Thyroid gland (tissue), 4 donors: Measurements from ENCODE around the gene COBLL1. TPM values are rescaled to one million over a fixed set of nuclear protein-coding genes. Genes with fewer than 3 reads are reported as not detected.

Source experiments
- DNase-seq, 2 donors: peaks; one replicate each; pipeline ENCODE4 v3.0.0-alpha.2; 2019
- H3K27ac ChIP-seq, 3 donors: fragments of 200-600 bp; sonication (generic); 1 replicate in 2 of 3; 2 replicates in 1 of 3; pipeline ENCODE4 v1.5.1; 2016 to 2019; ENCODE audit warnings: mild to moderate bottlenecking in 1 of 3, moderate library complexity in 1 of 3
- H3K27me3 ChIP-seq: fragments of 200-600 bp; sonication (generic); one replicate; pipeline ENCODE4 v1.5.1; 2019
- H3K36me3 ChIP-seq, 2 donors: fragments of 200-600 bp; sonication (generic); one replicate each; pipeline ENCODE4 v1.5.1; 2016 to 2019
- H3K4me1 ChIP-seq, 2 donors: fragments of 200-600 bp; sonication (generic); one replicate each; pipeline ENCODE4 v1.5.1; 2017 to 2019
- H3K4me3 ChIP-seq, 3 donors: fragments of 200-600 bp; sonication (generic); replicated peaks in 1 of 3; 1 replicate in 2 of 3; 2 replicates in 1 of 3; pipeline ENCODE4 v1.5.1; 2016; ENCODE audit warnings: mild to moderate bottlenecking in 1 of 3
- H3K9me3 ChIP-seq: fragments of 200-600 bp; sonication (generic); one replicate; pipeline ENCODE4 v1.5.1; 2017
- POLR2A ChIP-seq, 2 donors: fragments of 450-650 bp; IDR thresholded peaks; one replicate each; pipeline ENCODE4 v1.6.1; 2017; ENCODE audit warnings: antibody characterized with exemption in 2 of 2, mild to moderate bottlenecking in 2 of 2, moderate library complexity in 1 of 2
- WGBS, 2 donors: methylation state at CpG; one replicate each; pipeline ENCODE4 v1.1.5; 2017; 5-methylcytosine and 5-hydroxymethylcytosine counted together
- intact Hi-C: fragments of 100-400 bp; cut with DNase I; formaldehyde crosslinking; loops from one replicate; pipeline ENCODE4 v1.15.1; 2023
- total RNA-seq, 4 donors: library from RNA; depleted of rRNA; stranded (reverse); fragments of >200 nt; gene quantifications; one replicate each; pipeline ENCODE4 v1.2.3, GENCODE V29; 2016
- TF ChIP-seq, protein P1 (sequence below), 6 experiments: fragments of 200-600 bp in 3 of 6; fragments of 450-650 bp in 3 of 6; sonication (generic) in 3 of 6; IDR thresholded peaks; one replicate each; pipeline ENCODE4 v1.5.1; 2016 to 2019; ENCODE audit warnings: antibody characterized with exemption in 6 of 6, mild to moderate bottlenecking in 2 of 6, inconsistent platforms in 1 of 6, moderate library complexity in 1 of 6

The COBLL1 gene
- total RNA-seq, 4 donors from 2014 or later = 41.8 to 90.8 (median 76.9) TPM

DNA sequence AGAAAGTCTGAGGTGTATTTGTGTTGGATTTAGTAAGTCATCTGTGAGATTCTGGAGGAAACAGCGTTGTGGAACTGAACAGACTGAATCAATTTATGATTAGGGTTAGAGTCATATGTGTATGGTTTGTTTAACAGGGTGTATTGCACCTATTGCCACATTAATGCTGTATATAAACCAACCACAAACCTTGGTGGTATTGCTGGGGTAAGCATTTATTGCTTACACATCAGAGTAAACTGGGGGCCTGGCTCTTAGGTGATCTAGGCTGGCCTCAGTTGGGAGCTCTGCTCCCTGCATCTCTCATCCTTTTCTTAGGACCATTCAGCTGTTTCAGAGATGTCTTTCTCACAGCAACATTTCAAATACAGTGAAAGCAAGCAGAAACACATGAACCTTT is 160.6 kb downstream of the COBLL1 start:
- no peak for DNase-seq
- WGBS, 2 donors = 89 to 98% methylated on average over 1 of the region's 1 CpG
- TF ChIP-seq, protein P1, sequence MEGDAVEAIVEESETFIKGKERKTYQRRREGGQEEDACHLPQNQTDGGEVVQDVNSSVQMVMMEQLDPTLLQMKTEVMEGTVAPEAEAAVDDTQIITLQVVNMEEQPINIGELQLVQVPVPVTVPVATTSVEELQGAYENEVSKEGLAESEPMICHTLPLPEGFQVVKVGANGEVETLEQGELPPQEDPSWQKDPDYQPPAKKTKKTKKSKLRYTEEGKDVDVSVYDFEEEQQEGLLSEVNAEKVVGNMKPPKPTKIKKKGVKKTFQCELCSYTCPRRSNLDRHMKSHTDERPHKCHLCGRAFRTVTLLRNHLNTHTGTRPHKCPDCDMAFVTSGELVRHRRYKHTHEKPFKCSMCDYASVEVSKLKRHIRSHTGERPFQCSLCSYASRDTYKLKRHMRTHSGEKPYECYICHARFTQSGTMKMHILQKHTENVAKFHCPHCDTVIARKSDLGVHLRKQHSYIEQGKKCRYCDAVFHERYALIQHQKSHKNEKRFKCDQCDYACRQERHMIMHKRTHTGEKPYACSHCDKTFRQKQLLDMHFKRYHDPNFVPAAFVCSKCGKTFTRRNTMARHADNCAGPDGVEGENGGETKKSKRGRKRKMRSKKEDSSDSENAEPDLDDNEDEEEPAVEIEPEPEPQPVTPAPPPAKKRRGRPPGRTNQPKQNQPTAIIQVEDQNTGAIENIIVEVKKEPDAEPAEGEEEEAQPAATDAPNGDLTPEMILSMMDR (IDR thresholded peaks at IDR 0.05) = no peak
- TF ChIP-seq POLR2A (IDR thresholded peaks at IDR 0.05) = no peak

DNA sequence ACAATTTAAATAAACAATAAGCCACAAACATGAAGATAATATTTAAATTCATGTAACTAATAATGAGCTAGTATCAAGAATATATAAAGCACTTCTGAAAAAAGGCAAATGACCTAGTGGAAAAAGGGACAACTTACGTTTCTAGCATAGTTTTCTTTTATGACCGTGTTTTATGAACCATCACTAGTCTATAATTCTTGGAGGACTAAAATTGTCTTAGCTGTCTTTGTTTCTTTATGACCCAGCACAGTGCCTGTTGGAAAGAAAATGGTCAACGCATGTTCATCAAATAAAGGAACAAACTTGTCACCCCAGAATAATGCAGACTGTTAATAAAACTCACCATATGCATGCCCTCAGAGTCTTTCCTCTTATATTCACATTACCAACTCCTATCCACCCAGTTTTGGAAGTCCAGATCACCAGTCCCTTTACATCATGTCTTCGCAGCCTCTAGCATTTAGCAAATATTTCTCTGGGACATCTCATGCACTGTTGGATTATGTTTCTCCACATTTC is 162.9 kb downstream of the COBLL1 start:
- TF ChIP-seq, protein P1 (IDR thresholded peaks at IDR 0.05) = no peak
- no peak for TF ChIP-seq POLR2A (IDR thresholded peaks at IDR 0.05)
- Histone ChIP-seq H3K4me1 (no peaks in the 10 kb centered on the region), H3K27ac (no peak overlapping the region), H3K36me3 (no peaks in the 10 kb centered on the region), H3K9me3 (no peaks in the 10 kb centered on the region), H3K4me3 (no peak overlapping the region), H3K27me3 (no peaks in the 10 kb centered on the region)
- WGBS, 2 donors = 95 to 97% methylated on average over 4 of the region's 4 CpGs
- no peak for DNase-seq
- intact Hi-C loops = no loop called here

More for the DNA sequence above, 160.6 kb downstream of the COBLL1 start:
- no peaks in the 10 kb centered on the region for H3K9me3 ChIP-seq
- no peaks in the 10 kb centered on the region for H3K27me3 ChIP-seq
- intact Hi-C loops = no loop called here
- H3K36me3 ChIP-seq = no peaks in the 10 kb centered on the region
- H3K27ac ChIP-seq = no peak overlapping the region
- H3K4me3 ChIP-seq = no peak overlapping the region
- H3K4me1 ChIP-seq = no peaks in the 10 kb centered on the region

DNA sequence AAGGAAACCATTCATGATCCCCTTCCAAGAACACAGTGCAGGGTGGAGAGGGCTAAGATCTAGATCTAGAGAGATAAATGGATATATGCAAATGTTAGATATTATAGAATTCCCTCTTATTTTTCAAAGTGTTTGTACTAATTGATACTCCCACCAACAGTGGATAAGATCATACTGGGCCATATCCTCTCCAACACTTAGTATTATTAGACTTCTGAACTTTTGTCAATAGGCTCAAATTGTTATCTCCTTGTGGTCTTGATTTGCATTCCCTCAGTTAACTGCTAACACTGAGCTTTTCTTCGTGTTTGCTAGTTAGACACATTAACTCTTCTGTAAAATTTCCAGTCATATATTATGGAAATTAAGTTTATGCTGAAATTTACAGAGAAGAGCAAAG is 163.9 kb downstream of the COBLL1 start:
- Histone ChIP-seq H3K27ac (no peak overlapping the region), H3K4me3 (no peak overlapping the region), H3K27me3 (no peaks in the 10 kb centered on the region), H3K36me3 (no peaks in the 10 kb centered on the region), H3K9me3 (no peaks in the 10 kb centered on the region), H3K4me1 (no peaks in the 10 kb centered on the region)
- 85 to 86% methylated on average over 1 of the region's 1 CpG for WGBS, 2 donors
- TF ChIP-seq POLR2A (IDR thresholded peaks at IDR 0.05) = no peak
- TF ChIP-seq, protein P1 (IDR thresholded peaks at IDR 0.05) = no peak
- DNase-seq = no peak
- intact Hi-C loops = no loop called here

DNA sequence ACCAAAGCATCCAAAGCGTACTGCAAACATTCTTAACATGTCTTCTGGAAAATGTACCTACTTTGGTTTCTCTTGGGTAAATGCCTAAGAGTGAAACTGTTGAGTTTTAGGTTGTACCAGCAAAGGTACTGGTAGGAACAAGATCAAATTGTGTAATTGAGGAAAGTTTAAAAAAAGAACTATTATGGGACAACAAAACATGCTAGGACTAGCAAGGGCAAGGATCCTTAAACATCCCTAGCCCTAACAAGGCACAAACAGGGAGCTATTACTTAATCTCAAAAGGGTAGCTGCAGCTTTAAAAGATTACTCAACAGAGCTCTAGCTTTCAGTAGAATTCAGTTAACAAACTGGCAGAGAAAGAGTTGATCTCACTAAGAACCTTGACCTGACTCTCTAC is 164.4 kb downstream of the COBLL1 start:
- intact Hi-C loops = no loop called here
- Histone ChIP-seq H3K27me3 (no peaks in the 10 kb centered on the region), H3K9me3 (no peaks in the 10 kb centered on the region), H3K4me1 (no peaks in the 10 kb centered on the region), H3K4me3 (no peak overlapping the region), H3K36me3 (no peaks in the 10 kb centered on the region), H3K27ac (no peak overlapping the region)
- TF ChIP-seq, protein P1 (IDR thresholded peaks at IDR 0.05) = no peak
- TF ChIP-seq POLR2A (IDR thresholded peaks at IDR 0.05) = no peak
- DNase-seq = no peak
- 94 to 98% methylated on average over 1 of the region's 1 CpG for WGBS, 2 donors

DNA sequence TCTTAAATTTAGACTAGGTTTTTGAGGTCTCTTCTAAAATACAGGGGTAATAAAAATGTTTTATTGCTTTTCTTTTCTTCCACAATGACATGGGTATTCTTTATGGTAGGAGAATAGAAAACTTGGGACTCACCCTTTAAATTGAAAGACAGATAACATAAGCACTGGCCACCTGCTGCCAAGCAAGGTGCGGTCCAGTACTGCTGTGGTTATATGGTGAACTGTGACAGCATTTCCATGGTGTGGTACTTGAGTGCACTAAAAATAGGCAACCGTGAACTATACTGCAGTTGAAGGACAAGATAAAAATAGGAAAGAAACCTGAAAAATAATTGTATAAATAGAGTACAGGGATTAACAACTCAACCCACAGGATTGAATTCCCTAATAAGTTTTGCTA is 165.9 kb downstream of the COBLL1 start:
- H3K27me3 ChIP-seq = no peaks in the 10 kb centered on the region
- WGBS, 2 donors = 94 to 97% methylated on average over 2 of the region's 2 CpGs
- no peaks in the 10 kb centered on the region for H3K36me3 ChIP-seq
- no peaks in the 10 kb centered on the region for H3K4me1 ChIP-seq
- H3K27ac ChIP-seq = no peak overlapping the region
- no peak overlapping the region for H3K4me3 ChIP-seq
- no peaks in the 10 kb centered on the region for H3K9me3 ChIP-seq
- intact Hi-C loops = no loop called here
- DNase-seq = no peak
- TF ChIP-seq, protein P1 (IDR thresholded peaks at IDR 0.05) = no peak
- no peak for TF ChIP-seq POLR2A (IDR thresholded peaks at IDR 0.05)
